ENCODE results near the gene MRTFA. TPM values are rescaled to one million over a fixed set of nuclear protein-coding genes. Genes with fewer than 3 reads are reported as not detected.

MRTFA gene
- total and polyA plus RNA-seq, 2 of the 13 experiments (the other 11 are each of a cell fraction or from before 2014, with no cell fraction given): 2.4 to 8.2 TPM

- TF ChIP-seq HOMEZ (CRISPR knock-in tag; IDR thresholded peaks at IDR 0.05; ENCODE audit: low read depth) (peak; percentile 63), NR2C2 (CRISPR knock-in tag; IDR thresholded peaks at IDR 0.05; ENCODE audit: borderline replicate concordance) (peak; percentile 74; the same call in 1 of the 2 replicates), REL (CRISPR knock-in tag; conservative IDR thresholded peaks at IDR 0.05) (no peak), XBP1 (CRISPR knock-in tag; IDR thresholded peaks at IDR 0.05) (no peak; the same call in 1 of the 2 replicates), ZNF337 (CRISPR knock-in tag; IDR thresholded peaks at IDR 0.05; ENCODE audit: borderline replicate concordance, low read depth) (no peak), SIN3B (IDR thresholded peaks at IDR 0.05; ENCODE audit: low read length) (no peak), NBN (conservative IDR thresholded peaks at IDR 0.05) (no peak), ZNF343 (CRISPR knock-in tag; IDR thresholded peaks at IDR 0.05) (peak; percentile 86; the same call in 1 of the 2 replicates), MYNN (CRISPR knock-in tag; IDR thresholded peaks at IDR 0.05; ENCODE audit: low read depth) (0 out of 2 replicates have a peak, but pooled peaks have one; percentile 22), DMAP1 (CRISPR knock-in tag; IDR thresholded peaks at IDR 0.05) (peak; percentile 87), ZNF782 (CRISPR knock-in tag; IDR thresholded peaks at IDR 0.05; ENCODE audit: borderline replicate concordance) (no peak), ZNF224 (CRISPR knock-in tag; IDR thresholded peaks at IDR 0.05) (peak; percentile 77; the same call in 1 of the 2 replicates), BRCA1 (CRISPR knock-in tag; IDR thresholded peaks at IDR 0.05) (peak; percentile 53), CBX5 (CRISPR knock-in tag; IDR thresholded peaks at IDR 0.05; ENCODE audit: borderline replicate concordance) (peak; percentile 39; the same call in 1 of the 2 replicates), ZNF441 (CRISPR knock-in tag; IDR thresholded peaks at IDR 0.05; ENCODE audit: borderline replicate concordance) (no peak), TP53 (CRISPR knock-in tag; conservative IDR thresholded peaks at IDR 0.05) (no peak), RFX5 (IDR thresholded peaks at IDR 0.05; ENCODE audit: low read depth, low read length) (no peak), ZNF235 (CRISPR knock-in tag; IDR thresholded peaks at IDR 0.05; ENCODE audit: borderline replicate concordance) (no peak), KAT2B (IDR thresholded peaks at IDR 0.05; ENCODE audit: borderline replicate concordance, low read depth, low read length) (no peak), PCBP2 (optimal IDR thresholded peaks at IDR 0.05; ENCODE audit: low read depth, low read length, poor library complexity, severe bottlenecking) (no peak), MAZ (IDR thresholded peaks at IDR 0.05; ENCODE audit: borderline replicate concordance, low read depth, low read length) (0 out of 2 replicates have a peak, but pooled peaks have one; percentile 31), MAZ (CRISPR knock-in tag; IDR thresholded peaks at IDR 0.05; ENCODE audit: low read depth) (no peak; the same call in none of the 2 replicates), HNRNPK (IDR thresholded peaks at IDR 0.05; ENCODE audit: low read depth, low read length, poor library complexity, severe bottlenecking) (no peak)
- TF ChIP-seq, protein P1, sequence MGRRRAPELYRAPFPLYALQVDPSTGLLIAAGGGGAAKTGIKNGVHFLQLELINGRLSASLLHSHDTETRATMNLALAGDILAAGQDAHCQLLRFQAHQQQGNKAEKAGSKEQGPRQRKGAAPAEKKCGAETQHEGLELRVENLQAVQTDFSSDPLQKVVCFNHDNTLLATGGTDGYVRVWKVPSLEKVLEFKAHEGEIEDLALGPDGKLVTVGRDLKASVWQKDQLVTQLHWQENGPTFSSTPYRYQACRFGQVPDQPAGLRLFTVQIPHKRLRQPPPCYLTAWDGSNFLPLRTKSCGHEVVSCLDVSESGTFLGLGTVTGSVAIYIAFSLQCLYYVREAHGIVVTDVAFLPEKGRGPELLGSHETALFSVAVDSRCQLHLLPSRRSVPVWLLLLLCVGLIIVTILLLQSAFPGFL (CRISPR knock-in tag; IDR thresholded peaks at IDR 0.05): 0 out of 2 replicates have a peak, but pooled peaks have one; percentile 43
- TF ChIP-seq, protein P2, sequence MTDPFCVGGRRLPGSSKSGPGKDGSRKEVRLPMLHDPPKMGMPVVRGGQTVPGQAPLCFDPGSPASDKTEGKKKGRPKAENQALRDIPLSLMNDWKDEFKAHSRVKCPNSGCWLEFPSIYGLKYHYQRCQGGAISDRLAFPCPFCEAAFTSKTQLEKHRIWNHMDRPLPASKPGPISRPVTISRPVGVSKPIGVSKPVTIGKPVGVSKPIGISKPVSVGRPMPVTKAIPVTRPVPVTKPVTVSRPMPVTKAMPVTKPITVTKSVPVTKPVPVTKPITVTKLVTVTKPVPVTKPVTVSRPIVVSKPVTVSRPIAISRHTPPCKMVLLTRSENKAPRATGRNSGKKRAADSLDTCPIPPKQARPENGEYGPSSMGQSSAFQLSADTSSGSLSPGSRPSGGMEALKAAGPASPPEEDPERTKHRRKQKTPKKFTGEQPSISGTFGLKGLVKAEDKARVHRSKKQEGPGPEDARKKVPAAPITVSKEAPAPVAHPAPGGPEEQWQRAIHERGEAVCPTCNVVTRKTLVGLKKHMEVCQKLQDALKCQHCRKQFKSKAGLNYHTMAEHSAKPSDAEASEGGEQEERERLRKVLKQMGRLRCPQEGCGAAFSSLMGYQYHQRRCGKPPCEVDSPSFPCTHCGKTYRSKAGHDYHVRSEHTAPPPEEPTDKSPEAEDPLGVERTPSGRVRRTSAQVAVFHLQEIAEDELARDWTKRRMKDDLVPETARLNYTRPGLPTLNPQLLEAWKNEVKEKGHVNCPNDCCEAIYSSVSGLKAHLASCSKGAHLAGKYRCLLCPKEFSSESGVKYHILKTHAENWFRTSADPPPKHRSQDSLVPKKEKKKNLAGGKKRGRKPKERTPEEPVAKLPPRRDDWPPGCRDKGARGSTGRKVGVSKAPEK (CRISPR knock-in tag; IDR thresholded peaks at IDR 0.05; ENCODE audit: borderline replicate concordance): no peak
Observed at GRCh38 chr22:40651563-40652501, 15.3 kb upstream of the MRTFA start (continued).

Measured in HepG2 (cell line).